GM18520 (cell line): ENCODE results near the gene COL4A1.

ENCODE experiments used
- ATAC-seq: cut with Tn5 transposase; IDR thresholded peaks from one replicate; pipeline ENCODE4 v1.9.1; 2021; ENCODE audit not compliant: unreplicated experiment

Gene COL4A1

GRCh38 chr13:110240352-110240751, 66.6 kb downstream of the COL4A1 start:
- ATAC-seq, result no peak

DNA sequence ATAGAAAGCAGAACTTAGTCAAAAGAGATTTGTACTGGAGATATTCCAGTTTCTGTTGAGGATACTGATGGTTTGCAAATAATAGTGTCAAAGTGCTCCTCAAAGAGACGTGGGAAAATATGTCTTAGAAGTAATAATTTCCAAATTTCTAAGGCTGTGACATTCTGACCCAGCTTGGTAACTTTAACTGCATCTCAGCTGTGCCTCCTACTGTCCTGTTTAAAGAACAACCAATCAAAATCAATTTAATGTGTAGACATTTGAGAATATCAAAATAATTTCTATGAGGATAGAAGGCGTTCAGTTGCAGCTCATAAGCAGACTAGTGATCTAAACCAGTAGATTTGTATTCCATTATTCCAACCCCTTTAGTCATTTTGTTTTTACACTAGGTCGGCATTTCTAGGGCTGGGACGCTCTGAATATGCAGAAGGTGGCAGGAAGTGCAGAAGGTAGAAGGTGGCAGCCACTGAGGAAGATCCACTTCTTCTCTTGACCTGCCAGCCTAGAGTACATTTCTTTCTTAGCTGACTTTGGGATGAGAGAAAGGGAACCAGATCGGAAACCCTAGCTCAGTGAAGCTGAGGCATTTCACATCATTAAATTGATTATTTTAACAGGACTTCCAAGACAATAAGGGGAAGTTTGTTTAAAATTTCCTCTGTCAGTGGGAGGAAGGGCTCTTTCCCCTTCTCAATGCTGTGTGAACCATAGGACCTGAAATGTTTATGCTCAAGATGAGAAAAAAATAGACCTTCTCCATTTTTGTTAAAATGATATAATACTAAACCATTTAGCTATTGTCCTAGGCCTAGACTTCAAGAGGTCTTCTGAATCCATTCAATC, 67.5 kb downstream of the COL4A1 start:
- ATAC-seq, result no peak

- no peak for ATAC-seq
These were observed 68.2 kb downstream of the COL4A1 start for GRCh38 chr13:110238818-110239195.

DNA sequence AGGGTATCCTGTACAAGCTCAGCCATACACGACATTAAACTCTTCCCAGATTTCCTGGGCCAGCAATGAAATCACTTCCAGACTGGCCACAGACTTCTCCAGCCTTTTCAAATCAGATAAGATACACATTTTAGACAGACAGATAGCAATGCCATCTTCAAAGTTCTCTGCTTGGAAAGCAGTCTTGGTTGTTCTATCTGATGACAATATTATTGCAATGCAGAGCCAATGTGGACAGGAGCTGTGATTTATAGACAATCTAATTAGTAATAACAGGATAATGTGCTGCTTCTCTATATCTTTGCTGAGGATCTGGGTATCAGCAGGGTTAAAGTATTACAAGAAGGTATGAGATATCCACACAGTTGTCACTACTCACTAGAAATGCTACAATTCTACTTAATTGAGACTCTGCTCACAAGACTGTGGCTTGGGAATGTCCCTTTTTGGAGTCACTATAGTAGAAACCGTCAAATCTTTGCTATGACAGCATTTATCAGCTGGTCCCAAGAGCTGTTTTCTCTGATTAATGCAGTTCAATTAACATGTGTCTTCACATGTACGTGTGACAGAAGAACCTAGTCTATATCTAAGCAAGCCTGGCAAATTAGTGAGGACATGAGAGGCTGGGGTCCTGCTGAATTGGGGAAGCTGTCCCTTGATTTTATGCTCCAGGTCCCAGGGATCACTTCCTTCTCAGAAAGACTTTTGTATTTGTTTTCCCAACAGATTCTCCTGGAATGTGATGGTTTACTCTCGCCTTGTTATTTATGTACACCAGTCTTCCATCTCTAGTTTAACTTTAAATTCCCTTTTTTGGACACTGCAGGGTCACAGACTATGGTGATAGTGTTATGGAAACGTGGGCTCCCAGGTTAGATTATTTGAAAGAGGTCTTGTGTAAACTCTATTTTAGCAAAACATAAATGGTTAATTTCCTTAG, 68.8 kb downstream of the COL4A1 start:
- no peak for ATAC-seq

DNA sequence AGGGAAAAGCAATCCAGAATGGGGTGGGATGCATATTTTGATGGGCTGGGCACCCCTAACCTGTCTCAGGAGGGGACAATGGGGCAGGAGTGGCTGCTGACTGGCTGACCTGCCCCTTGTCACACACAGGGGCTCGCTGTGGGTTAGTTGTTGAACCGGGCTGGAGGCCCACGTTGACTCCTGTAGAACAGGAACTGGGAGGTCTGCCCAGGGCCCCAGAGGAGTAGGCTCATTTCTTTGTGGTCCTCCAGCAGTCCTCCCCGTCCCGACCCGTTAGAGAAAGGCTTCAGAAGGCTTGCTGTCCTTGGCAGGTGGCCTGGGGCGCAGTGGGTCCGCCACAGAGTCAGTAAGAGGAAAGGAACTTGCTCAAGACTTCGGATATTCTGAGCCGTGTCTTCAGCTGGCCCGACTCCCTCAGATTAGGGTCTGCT, 70.1 kb downstream of the COL4A1 start:
- no peak for ATAC-seq

DNA sequence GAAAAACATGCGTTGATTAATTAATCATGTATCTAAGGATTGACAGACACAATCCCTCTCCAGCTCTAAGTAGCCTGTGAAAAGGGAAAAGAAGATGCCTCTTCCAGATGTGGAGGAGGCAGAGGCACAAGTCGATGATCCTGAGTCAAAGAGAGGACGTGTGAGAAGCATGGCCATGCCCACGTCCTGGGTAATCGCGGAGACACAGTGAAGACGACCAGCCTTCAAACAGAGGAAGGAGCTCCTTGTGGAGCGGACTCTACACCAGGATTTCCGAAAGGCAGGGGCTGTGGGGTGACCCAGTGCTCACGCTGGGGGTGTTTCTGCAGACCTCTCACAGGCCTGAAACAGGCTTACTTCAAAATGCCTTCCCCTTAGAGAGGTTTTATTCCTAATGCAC, 70.5 kb downstream of the COL4A1 start:
- ATAC-seq, result no peak

GRCh38 chr13:110234532-110234931, 72.4 kb downstream of the COL4A1 start:
- ATAC-seq, result no peak

- no peak for ATAC-seq
These were observed 73.0 kb downstream of the COL4A1 start for GRCh38 chr13:110233951-110234280.

DNA sequence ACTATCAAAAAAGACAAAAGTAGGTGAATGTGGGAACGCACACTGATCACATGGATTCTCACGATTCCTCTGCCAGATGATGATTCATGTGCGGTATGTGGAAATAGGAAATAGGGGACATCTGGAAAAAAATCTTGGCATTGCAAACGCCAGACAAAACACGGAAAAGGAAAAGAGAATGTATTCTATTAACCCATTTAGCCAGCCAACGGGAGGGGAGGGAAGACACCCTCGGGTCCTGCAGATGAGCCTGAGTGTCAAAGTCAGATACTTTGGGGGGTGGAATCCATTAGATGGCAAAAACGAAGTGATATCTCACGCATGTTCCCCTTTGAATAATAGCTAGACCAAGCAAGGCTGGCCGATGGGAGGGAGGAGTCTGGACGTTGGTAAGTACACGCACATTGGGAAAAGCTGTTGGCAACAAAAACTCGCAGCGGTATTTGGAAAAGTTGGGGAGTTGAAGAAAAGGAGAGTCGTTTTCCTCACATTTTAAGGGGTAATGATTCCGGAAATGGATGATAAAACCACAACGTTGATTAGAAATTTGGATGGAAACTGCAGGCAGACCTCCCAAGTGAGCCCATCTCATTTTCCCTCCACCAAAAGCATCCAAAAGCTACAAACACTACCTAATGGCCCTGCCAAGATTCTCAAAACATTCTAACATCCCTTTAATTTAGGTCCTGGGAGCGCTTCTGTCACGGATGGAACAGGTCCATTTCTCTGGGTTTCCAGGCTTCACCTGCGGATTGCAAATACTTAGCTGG, 73.6 kb downstream of the COL4A1 start:
- no peak for ATAC-seq

DNA sequence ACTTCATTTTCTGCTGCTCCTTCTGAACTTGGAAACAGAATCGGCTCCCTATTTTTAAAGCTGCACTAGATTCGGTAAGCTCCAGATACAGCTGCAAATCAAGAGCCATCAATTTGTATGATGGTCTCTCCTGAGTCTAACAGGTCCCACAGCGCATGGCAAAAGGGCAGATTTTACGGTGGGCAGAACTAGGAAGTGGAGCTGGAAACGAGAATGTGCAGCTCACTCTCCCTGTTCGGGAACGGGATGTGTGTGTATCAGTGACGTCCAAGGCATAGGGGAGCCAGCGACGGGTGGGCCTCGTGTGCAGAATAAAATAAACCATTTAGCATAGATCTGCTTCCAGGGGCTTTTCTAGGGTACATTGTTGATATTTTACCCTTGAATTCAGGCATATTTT, 74.2 kb downstream of the COL4A1 start:
- ATAC-seq, result no peak

DNA sequence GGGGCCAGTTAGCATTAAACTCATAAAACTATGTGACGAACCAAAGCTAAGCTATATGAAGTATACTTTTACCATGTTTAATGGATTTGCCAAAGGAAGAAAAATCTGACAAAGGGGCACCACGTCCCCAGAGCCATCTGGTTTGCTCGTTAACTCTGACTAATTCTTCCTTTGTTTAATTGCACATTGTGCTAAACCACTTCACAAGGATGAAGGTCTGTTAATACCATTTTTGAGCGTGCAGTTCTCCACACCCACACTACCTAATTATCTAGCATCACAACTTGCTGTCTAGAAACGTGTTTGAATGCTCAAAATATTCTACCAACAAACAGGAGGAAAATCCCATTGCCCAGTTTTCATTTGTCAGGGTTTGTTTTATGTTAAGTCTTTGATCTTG, 74.8 kb downstream of the COL4A1 start:
- ATAC-seq, result no peak

DNA sequence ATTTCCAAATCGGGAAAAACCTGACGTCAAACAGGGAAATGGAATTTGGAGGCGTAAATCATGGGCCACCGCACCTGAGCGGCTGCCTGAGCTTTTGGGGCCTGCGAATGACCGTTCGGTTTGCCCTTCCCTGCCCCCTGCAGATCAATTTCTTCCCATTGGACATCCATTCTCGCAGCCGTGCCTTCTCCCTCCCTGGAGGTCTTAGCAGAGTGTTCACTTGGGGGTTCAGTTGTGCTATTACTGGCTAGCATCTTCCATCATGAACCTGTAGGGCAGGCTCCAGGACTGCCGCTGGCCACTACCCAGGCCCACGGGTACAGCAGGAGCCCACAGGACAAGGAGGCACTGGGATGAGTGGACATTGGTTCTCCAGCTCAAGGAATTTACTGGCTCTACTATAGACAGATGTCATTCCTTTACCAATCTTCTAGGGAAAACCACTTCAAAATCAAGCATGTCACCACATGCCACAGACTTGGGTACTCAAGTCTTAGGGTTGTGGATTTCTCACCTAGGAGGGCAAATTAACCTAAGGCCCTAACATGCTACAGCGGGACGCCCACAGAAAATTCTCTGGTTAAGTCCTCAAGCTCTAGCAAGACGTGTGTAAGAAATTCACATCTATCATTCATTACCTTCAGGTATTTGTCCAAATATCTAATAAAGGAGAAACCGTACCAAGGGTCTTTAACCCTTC, 75.5 kb downstream of the COL4A1 start:
- no peak for ATAC-seq

GRCh38 chr13:110230661-110231347, 76.2 kb downstream of the COL4A1 start:
- ATAC-seq, result no peak

DNA sequence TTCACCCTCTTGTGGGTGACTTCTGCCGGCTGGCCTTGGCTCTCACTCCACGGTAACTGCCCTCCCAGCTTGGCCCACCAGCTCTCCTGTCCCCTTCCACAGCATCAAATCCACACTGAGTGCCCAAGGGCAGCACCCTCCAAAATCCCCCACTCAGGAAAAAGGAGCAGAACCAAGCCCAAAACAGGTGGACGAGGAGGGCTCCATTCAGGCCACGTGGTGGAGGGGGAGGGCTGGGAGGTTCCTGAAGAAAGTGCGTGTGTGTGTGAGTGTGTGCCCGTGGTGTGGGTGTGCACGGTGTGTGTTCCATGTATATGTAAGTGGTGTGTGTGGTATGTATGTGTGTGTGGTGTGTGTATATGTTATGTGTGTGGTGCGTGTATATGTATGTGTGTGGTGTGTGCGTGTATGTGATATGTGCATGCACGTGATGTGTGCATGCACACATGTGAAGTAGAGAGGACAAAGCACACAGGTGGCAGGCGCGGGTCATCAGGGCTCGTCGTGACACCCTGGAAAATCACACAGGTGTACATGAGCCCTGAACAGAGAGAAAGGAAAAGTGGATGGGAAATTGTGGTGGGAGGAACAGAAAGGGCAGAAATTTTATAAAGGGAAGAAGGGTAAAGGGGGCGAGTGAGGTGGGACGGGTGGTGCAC, 76.9 kb downstream of the COL4A1 start:
- ATAC-seq, result no peak

- ATAC-seq, result no peak
These were observed 77.7 kb downstream of the COL4A1 start for GRCh38 chr13:110228936-110229904.

DNA sequence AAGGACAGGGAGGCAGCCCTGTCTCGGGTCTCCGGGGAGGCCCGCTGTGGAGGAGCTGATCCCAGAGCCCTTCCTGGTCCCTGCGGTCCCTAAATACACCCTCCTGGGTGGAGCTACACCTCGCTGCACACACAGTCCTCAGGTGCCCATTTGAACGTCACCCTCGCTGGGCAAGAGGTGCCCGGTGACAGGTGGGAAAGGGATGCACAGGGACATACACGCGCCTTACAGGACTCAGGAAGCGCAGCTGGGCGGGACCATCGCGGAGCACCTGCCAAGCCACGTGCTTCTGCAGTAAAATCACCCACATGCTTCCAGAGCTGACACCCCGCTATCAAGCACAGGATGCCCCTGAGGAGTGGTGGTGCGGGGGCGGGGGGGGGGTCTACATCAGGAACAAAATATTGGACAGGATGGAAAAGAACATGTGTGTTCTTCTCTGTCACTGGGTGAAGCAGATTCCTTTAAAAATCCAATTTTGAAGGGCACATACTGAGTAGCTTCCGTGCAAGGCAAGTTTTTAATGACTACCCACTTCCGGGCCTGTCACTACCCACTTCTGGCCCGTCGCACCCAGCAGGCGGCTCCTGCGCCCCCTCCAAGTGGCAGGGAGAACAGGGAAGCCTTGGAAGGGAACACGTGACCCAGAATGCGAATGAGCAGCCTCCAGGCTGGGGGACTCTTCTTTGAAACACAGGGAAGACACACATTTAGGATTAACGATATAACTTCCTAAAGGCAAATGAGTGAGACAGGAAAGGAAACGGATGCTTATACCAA, 78.9 kb downstream of the COL4A1 start:
- no peak for ATAC-seq

- ATAC-seq, result no peak
These were observed 79.5 kb downstream of the COL4A1 start for GRCh38 chr13:110227416-110227815.
